Testis (tissue), 3 donors: ENCODE measurements around the gene ANAPC5. TPM values are rescaled to one million over a fixed set of nuclear protein-coding genes. Genes with fewer than 3 reads are reported as not detected.

Experiments
- DNase-seq: peaks from one replicate; pipeline ENCODE4 v3.0.0-alpha.2; 2019
- H3K27ac ChIP-seq, 2 donors: fragments of 200-600 bp; sonication (generic); one replicate each; pipeline ENCODE4 v1.5.1; 2019
- H3K27me3 ChIP-seq: fragments of 200-600 bp; sonication (generic); one replicate; pipeline ENCODE4 v1.5.1; 2019
- H3K36me3 ChIP-seq: fragments of 200-600 bp; sonication (generic); one replicate; pipeline ENCODE4 v1.5.1; 2017; ENCODE audit warnings: low read depth; ENCODE audit errors: missing control alignments
- H3K4me1 ChIP-seq: fragments of 200-600 bp; sonication (generic); one replicate; pipeline ENCODE4 v1.5.1; 2019
- H3K4me3 ChIP-seq, 2 donors: fragments of 200-600 bp; sonication (generic); one replicate each; pipeline ENCODE4 v1.5.1; 2017 to 2019
- H3K9me3 ChIP-seq: fragments of 200-600 bp; sonication (generic); one replicate; pipeline ENCODE4 v1.5.1; 2017
- POLR2A ChIP-seq: fragments of 450-650 bp; IDR thresholded peaks from one replicate; pipeline ENCODE4 v1.6.1; 2017; ENCODE audit warnings: antibody characterized with exemption, mild to moderate bottlenecking, moderate library complexity
- WGBS, 2 donors: methylation state at CpG; one replicate each; pipeline ENCODE4 v1.1.5; 2018; 5-methylcytosine and 5-hydroxymethylcytosine counted together
- intact Hi-C: fragments of 100-400 bp; cut with DNase I; formaldehyde crosslinking; loops from one replicate; pipeline ENCODE4 v1.15.1; 2023; ENCODE audit warnings: low total_unique reads
- polyA plus RNA-seq: library from polyadenylated mRNA; stranded (reverse); fragments of 350-450 nt; fragmentation: Illumina TruSeq; extraction: RNeasy Lipid Tissue Mini Kit (QIAGEN cat#74804); gene quantifications from one replicate; pipeline ENCODE4 v1.2.3, GENCODE V29; 2014; ENCODE audit warnings: low read depth, low replicate concordance; ENCODE audit not compliant: insufficient read depth
- total RNA-seq, 2 donors: library from RNA; depleted of rRNA; stranded (reverse); fragments of >200 nt; gene quantifications; one replicate each; pipeline ENCODE4 v1.2.3, GENCODE V29; 2016
- TF ChIP-seq, protein P1 (sequence below), 3 experiments: fragments of 450-650 bp in 2 of 3; fragments of 200-600 bp in 1 of 3; sonication (generic) in 1 of 3; IDR thresholded peaks; one replicate each; pipeline ENCODE4 v1.5.1; 2016 to 2019; ENCODE audit warnings: antibody characterized with exemption in 3 of 3, mild to moderate bottlenecking in 2 of 3, moderate library complexity in 1 of 3

ANAPC5 gene
- total and polyA plus RNA-seq, 3 donors from 2014 or later = 95.9 to 158 (median 143) TPM

DNA sequence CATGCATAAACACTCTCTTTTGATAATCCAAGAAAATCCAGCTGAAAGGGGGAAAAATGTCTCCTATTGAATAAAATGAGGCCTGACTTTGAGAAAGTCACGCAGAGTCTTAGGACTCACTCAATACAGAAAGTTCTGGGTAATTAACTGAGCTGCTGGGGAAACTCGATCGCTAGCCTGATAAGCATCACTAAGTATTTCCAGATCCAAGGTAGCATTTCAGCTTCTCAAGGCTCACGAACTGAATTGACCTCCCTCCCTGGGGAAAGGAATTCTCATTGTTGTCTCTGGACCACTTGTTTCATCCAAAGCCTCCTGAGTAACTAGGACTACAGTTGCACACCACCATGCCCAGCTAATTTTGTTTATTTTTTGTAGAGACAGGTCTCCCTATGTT, 13.8 kb upstream of the ANAPC5 start:
- intact Hi-C loops = no loop called here
- no peak for DNase-seq
- no peak overlapping the region for H3K4me3 ChIP-seq
- H3K27me3 ChIP-seq = no peaks in the 10 kb centered on the region
- TF ChIP-seq POLR2A = no peak
- TF ChIP-seq, protein P1, sequence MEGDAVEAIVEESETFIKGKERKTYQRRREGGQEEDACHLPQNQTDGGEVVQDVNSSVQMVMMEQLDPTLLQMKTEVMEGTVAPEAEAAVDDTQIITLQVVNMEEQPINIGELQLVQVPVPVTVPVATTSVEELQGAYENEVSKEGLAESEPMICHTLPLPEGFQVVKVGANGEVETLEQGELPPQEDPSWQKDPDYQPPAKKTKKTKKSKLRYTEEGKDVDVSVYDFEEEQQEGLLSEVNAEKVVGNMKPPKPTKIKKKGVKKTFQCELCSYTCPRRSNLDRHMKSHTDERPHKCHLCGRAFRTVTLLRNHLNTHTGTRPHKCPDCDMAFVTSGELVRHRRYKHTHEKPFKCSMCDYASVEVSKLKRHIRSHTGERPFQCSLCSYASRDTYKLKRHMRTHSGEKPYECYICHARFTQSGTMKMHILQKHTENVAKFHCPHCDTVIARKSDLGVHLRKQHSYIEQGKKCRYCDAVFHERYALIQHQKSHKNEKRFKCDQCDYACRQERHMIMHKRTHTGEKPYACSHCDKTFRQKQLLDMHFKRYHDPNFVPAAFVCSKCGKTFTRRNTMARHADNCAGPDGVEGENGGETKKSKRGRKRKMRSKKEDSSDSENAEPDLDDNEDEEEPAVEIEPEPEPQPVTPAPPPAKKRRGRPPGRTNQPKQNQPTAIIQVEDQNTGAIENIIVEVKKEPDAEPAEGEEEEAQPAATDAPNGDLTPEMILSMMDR (IDR thresholded peaks at IDR 0.05) = no peak
- WGBS, 2 donors = 58 to 61% methylated on average over 4 of the region's 4 CpGs
- H3K27ac ChIP-seq = no peak overlapping the region
- H3K9me3 ChIP-seq = no peaks in the 10 kb centered on the region
- no peaks in the 10 kb centered on the region for H3K36me3 ChIP-seq
- H3K4me1 ChIP-seq = no peaks in the 10 kb centered on the region

DNA sequence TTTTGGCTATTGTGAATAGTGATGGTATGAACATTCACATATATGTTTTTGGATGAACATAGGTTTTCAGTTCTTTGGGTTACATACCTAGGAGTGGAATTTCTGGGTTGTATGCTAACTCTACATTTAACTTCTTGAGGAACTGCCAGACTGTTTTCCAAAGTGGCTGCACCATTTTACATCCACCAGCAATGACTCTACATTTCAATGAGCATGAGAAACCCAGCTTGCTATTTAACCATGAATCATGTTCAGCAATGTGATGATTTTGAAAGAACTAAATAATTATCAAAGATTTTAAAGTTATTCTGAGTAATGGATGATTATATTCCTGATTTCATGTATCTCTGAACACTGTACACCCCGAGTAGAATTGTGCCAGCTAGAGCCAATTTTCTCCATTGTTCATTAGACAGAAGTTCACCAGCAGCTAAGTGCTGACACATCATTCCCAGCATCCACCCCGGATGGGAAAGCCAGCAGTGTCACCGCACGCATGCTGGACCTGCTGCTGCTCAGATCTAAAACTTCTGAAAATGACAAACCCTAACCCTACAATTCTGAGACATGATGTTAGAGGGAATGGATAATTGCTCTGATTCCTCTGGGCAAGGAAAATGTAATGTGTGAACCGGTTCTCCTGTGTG, 13.3 kb upstream of the ANAPC5 start:
- Histone ChIP-seq H3K36me3 (no peaks in the 10 kb centered on the region), H3K27me3 (no peaks in the 10 kb centered on the region), H3K9me3 (no peaks in the 10 kb centered on the region), H3K27ac (no peak overlapping the region), H3K4me3 (no peak overlapping the region), H3K4me1 (no peaks in the 10 kb centered on the region)
- DNase-seq = no peak
- 84 to 85% methylated on average over 5 of the region's 5 CpGs for WGBS, 2 donors
- TF ChIP-seq, protein P1 (IDR thresholded peaks at IDR 0.05) = no peak
- no peak for TF ChIP-seq POLR2A
- intact Hi-C loops = no loop called here

- DNase-seq = no peak
- Histone ChIP-seq H3K36me3 (no peaks in the 10 kb centered on the region), H3K4me3 (no peak overlapping the region), H3K27ac (no peak overlapping the region), H3K4me1 (no peaks in the 10 kb centered on the region), H3K9me3 (no peaks in the 10 kb centered on the region), H3K27me3 (no peaks in the 10 kb centered on the region)
- no peak for TF ChIP-seq POLR2A
- TF ChIP-seq, protein P1 (IDR thresholded peaks at IDR 0.05) = no peak
- intact Hi-C loops = no loop called here
- WGBS, 2 donors = 66 to 79% methylated on average over 5 of the region's 5 CpGs
Measured at GRCh38 chr12:121364683-121365121, 12.5 kb upstream of the ANAPC5 start.

DNA sequence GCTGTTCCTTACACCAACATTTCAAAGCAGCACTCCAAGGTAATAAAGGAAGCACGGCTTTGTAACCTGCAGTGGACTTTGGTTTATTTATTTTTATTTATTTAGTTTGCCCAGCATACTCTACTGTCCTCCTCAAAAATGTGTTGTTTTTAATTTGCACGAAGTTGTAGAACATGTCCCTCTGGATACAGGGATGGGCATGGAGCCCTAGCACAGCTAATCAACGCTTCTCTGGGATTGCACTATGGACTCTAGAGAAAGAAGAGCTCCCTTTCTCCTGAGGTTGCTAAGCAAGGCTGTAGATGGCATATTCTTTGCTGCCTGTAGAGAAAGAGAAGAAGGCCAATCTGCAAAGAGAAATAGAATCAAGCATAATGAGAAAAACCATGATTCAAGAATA, 5.9 kb upstream of the ANAPC5 start:
- no peak for TF ChIP-seq POLR2A
- TF ChIP-seq, protein P1 (IDR thresholded peaks at IDR 0.05) = no peak
- no peaks in the 10 kb centered on the region for H3K9me3 ChIP-seq
- no peak overlapping the region for H3K27ac ChIP-seq
- H3K4me3 ChIP-seq = no peak overlapping the region
- no peak for DNase-seq
- no peaks in the 10 kb centered on the region for H3K36me3 ChIP-seq
- H3K4me1 ChIP-seq = no peaks in the 10 kb centered on the region
- 60 to 74% methylated on average over 3 of the region's 3 CpGs for whole genome bisulfite sequencing, 2 donors
- intact Hi-C loops = no loop called here
- H3K27me3 ChIP-seq = no peaks in the 10 kb centered on the region

DNA sequence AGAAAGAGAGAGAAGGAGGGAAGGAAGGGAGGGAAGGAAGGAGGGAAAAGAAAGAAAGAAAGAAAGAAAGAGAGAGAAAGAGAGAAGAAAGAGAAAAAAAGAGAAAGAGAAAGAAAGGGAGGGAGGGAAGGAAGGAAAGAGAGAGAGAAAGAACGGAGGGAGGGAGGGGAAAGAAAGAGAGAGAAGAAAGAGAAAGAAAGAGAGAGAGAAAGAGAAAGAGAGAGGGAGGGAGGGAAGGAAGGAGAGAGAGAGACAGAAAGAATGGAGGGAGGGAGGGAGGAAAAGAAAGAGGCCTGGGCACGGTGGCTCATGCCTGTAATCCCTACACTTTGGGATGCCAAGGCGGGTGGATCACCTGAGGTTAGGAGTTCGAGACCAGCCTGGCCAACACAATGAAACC, 5.1 kb upstream of the ANAPC5 start:
- H3K9me3 ChIP-seq = no peaks in the 10 kb centered on the region
- H3K27me3 ChIP-seq = no peaks in the 10 kb centered on the region
- 47 to 67% methylated on average over 4 of the region's 4 CpGs for WGBS, 2 donors
- peak overlapping the region; percentile 31 to 50 for H3K27ac ChIP-seq
- H3K4me1 ChIP-seq = no peaks in the 10 kb centered on the region
- H3K4me3 ChIP-seq = no peak overlapping the region
- DNase-seq = no peak
- no peaks in the 10 kb centered on the region for H3K36me3 ChIP-seq
- TF ChIP-seq, protein P1 (IDR thresholded peaks at IDR 0.05) = no peak
- TF ChIP-seq POLR2A = no peak
- intact Hi-C loops = no loop called here
